ENCODE results near the gene ITPKC.
"Not testable (repeated sequence)": the region's sequence is repeated elsewhere in the genome, so short reads cannot be mapped to it uniquely, and the experiment has no call there.

The ITPKC gene

DNA sequence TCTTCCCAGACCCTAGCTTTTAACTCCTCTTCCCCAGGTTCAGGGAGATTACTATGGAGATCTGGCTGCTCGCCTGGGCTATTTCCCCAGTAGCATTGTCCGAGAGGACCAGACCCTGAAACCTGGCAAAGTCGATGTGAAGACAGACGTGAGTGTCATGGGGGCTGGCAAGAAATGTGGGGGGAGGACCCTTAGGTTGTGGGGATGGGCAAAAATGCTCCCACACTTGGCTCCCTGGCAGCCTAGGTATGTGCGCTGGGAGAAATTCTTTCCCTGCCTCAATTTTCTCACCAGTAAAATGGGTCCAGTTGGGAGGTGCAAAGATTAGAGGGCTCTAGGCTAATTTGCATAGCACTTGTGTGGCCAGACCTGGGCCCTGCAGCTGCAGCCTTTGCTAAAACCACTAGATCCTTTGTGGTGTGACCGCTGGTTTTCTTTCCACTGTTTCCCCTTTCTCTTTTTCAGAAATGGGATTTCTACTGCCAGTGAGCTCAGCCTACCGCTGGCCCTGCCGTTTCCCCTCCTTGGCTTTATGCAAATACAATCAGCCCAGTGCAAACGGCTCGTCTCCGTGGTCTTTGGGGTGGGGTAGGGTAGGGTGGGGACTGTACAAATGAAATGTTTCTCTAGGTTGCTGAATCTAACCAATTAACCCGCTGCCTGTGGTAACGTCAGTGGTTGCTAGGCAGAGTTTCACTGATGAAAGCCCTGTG, 60.2 kb downstream of the ITPKC start:
- TF ChIP-seq, protein P1, sequence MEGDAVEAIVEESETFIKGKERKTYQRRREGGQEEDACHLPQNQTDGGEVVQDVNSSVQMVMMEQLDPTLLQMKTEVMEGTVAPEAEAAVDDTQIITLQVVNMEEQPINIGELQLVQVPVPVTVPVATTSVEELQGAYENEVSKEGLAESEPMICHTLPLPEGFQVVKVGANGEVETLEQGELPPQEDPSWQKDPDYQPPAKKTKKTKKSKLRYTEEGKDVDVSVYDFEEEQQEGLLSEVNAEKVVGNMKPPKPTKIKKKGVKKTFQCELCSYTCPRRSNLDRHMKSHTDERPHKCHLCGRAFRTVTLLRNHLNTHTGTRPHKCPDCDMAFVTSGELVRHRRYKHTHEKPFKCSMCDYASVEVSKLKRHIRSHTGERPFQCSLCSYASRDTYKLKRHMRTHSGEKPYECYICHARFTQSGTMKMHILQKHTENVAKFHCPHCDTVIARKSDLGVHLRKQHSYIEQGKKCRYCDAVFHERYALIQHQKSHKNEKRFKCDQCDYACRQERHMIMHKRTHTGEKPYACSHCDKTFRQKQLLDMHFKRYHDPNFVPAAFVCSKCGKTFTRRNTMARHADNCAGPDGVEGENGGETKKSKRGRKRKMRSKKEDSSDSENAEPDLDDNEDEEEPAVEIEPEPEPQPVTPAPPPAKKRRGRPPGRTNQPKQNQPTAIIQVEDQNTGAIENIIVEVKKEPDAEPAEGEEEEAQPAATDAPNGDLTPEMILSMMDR (conservative IDR thresholded peaks at IDR 0.05), result no peak; the same call in 1 of the 2 replicates
- peak overlapping the region; percentile 91 for H3K27ac ChIP-seq

DNA sequence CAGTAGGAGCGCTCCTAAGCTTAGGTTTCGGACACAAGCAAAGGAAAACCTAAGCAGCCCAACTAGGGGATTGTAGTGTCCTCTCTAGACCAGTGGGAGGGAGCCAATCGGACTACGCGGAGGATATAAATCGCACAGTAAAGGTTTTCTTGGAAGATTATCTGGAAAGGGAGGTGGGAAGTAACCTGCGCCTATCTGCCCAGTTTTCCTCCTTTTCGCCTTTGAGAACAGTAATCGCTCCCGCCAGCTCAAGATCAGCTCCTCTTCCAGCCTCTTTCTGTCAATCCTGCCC, 60.7 kb downstream of the ITPKC start:
- TF ChIP-seq, protein P1 (conservative IDR thresholded peaks at IDR 0.05), result no peak
- peak overlapping the region; percentile 91 for H3K27ac ChIP-seq

DNA sequence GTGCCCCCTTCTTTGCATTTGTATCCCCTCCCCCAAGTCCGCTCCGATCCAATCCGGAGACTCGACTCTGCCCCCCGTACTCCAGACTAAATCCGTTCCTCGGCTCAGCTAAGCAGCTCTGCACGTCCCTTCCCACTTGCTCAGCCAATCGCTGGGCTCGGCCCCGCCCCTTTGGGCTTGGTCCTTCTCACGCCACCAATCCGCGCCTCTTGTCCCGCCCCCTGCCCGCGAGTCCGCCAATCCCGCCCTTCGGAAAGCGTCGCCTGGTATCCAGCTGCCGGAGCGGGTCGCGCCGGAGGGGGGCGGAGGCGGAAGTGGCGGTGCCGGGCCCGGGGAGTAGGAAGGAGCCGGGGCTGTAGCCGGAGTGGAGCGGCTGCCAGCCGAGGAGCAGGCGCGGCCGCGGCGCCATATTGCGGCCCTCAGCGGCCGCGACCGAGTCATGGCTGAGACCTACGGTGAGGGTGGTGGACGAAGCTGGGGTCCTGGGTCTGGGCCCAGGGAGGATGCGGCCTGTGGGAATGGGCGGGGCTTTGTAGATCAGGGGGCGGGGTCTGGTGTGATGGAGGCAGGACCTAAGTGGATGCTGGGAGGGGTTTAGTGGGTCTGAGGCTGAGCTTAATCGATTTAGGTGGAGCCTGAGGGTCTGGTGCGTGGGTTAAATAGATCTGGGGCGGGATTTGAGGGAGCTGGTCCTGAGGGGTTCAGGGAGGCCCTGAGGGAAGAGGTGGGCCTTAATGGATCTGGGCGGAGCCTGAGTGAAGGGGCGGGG, 61.2 kb downstream of the ITPKC start, which contains the start of gene RAB4B:
Gene RAB4B (plus strand): TSS at position 311 of the 769 bp plus-strand sequence. CDS start 129 bp downstream, at position 440.
- H3K27ac ChIP-seq, result peak within 1 kb of the TSS; percentile 91
- TF ChIP-seq, protein P1 (conservative IDR thresholded peaks at IDR 0.05), result no peak

DNA sequence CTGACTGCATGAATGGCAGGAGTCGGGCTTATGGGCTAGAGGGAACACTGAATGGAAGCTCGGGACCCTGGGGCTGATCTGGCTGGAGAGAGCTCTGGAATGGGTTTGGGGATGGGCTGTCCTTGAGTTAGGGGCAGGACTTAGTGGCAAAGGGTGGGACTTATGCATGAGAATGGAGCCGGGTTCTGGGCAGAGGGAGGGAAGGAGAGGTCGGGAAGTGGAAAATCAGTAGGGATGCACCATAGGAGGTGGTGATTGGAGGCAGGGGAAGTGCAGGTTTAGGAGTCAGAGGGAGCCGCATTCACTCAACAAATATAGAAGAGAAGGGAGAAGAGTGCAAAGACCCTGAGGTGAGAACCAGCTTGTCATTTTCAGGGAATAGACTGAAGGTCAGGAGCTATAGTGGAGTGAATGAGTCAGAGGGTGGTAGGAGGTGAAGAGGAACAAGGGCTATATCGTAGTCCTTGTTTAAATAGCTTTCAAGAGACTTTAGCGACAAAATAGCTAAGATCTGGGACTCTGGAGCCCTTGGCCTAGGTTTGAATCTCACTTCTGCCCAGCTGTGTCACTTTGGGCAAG, 61.9 kb downstream of the ITPKC start:
- TF ChIP-seq, protein P1 (conservative IDR thresholded peaks at IDR 0.05), result no peak
- peak overlapping the region; percentile 91 for H3K27ac ChIP-seq

DNA sequence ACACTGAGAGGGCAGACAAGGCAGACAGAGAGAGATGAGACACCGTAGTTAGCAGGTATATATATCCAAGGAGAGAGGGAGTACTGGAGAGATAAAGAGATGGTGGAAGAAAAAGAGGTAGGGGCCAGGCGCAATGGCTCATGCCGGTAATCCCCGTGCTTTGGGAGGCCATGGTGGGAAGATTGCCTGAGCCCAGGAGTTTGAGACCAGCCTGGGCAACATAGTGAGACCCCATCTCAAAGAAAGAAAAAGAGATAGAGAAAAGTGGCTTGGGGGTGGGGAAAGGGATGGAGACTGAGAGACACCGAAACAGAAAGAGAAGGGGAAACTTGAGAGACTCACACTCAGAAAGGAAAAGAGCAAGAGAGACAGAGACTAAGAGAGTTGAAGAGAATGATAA, 63.7 kb downstream of the ITPKC start:
- no peak overlapping the region for H3K27ac ChIP-seq
- TF ChIP-seq, protein P1 (conservative IDR thresholded peaks at IDR 0.05), result no peak

DNA sequence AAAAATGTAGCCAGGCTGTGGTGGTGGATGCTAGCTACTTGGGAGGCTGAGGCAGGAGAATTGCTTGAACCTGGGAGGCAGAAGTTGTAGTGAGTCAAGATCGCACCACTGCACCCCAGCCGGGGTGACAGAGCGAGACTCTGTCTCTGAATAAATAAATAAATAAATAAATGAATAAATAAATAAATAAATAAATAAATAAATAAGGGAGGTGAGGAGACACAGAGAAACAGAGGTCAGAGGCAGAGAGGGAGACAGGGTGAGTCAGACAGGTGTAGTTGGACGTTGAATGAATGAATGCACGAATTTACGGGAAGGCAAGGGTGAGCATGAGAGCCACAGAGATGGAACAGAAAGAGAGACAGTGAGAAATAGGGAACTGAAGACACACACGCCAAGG, 64.2 kb downstream of the ITPKC start:
- TF ChIP-seq, protein P1 (conservative IDR thresholded peaks at IDR 0.05), result no peak
- H3K27ac ChIP-seq, result no peak overlapping the region

DNA sequence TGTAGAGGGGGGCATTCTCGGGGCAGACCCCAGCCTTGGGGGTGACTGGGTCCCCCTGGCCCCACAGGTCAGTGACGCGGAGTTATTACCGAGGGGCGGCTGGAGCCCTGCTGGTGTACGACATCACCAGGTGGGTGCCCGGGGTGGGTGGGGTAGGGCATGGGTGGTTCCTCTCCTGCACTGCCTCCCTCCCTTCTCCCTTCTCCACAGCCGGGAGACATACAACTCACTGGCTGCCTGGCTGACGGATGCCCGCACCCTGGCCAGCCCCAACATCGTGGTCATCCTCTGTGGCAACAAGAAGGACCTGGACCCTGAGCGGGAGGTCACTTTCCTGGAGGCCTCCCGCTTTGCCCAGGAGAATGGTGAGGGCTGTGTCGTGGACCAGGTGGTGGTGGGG, 66.8 kb downstream of the ITPKC start:
- TF ChIP-seq, protein P1 (conservative IDR thresholded peaks at IDR 0.05), result no peak
- no peak overlapping the region for H3K27ac ChIP-seq

DNA sequence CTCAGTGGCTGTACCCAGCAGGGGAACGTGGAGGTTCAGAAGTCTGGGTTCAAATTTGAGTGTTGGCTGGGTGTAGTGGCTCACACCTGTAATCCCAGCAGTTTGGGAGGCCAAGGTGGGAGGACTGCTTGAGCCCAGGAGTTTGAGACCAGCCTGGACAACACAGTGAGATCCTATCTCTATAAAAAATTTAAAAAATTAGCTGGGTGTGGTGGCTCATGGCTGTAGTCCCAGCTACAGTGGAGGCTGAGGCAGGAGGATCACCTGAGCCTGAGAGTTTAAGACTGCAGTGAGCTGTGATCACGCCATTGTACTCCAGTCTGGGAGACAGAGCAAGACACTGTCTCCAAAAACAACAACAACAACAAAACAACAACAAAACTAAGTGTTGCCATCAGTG, 67.2 kb downstream of the ITPKC start:
- H3K27ac ChIP-seq, result not testable (repeated sequence)

Measured in VCaP (cell line).